Spleen (tissue), 7 donors: ENCODE results near the gene PNMA1.

Experiments used
- CTCF ChIP-seq, 11 experiments: fragments of 200-600 bp in 7 of 11; fragments of 450-650 bp in 4 of 11; sonication (generic) in 4 of 11; IDR thresholded peaks in 8 of 11; conservative IDR thresholded peaks in 3 of 11; 1 replicate in 7 of 11; 2 replicates in 4 of 11; pipeline versions ENCODE4 v1.4.0 to v1.8.0; 2016 to 2021; ENCODE audit warnings: antibody characterized with exemption in 11 of 11, inconsistent platforms in 4 of 11, mild to moderate bottlenecking in 1 of 11
- POLR2A ChIP-seq, 3 donors: fragments of 450-650 bp; IDR thresholded peaks; one replicate each; pipeline ENCODE4 v1.5.1; 2017; ENCODE audit warnings: antibody characterized with exemption in 3 of 3, mild to moderate bottlenecking in 1 of 3
- donor health status: DM: no; HTN: no; CAD: no; lungs with moderate emphysema.
- donor health status: DM: no; HTN: no; CAD: no.
- donor health status: DM: no; HTN: no; CAD: no.

DNA sequence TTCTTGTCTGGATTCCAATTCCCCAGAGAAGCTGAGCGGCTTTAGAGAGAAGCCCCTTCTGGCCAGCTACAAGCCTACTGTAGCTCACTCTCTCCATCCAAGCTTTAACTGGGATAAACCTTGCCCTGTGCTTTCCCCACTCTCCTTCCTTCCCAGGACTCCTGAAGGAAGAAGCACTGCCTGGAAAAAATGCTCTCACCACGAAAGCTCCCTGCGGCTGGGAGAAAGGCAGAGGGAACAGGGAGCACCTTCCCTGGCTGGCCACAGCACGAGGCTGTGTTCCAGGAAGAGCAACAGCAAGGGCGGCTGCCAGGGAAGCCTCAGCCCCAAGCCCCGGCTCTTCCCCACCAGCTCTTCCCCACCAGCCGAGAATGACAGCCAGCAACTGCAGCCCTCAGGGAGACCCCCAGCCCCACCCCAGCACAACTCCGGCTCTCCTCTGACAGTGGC lies 40.8 kb upstream of the PNMA1 start:
- TF ChIP-seq CTCF (IDR thresholded peaks at IDR 0.05 in 8 of 11, conservative IDR thresholded peaks at IDR 0.05 in 3 of 11), result no peak
- no peak for TF ChIP-seq POLR2A (IDR thresholded peaks at IDR 0.05)
